K562 (cell line): ENCODE results near the gene PPM1G. TPM values are rescaled to one million over a fixed set of nuclear protein-coding genes. Genes with fewer than 3 reads are reported as not detected.

ENCODE experiments used
- ARID2 ChIP-seq: fragments of 450-650 bp; IDR thresholded peaks from 2 replicates; pipeline ENCODE4 v1.6.1; 2017; ENCODE audit warnings: antibody characterized with exemption, mild to moderate bottlenecking
- ATF1 ChIP-seq, 2 experiments: fragments of 450-650 bp in 1 of 2; IDR thresholded peaks; 2 replicates each; pipeline ENCODE4 v1.6.1; 2016; ENCODE audit warnings: missing compliant biosample characterization in 1 of 2, missing genetic modification characterization in 1 of 2
- CBFA2T2 ChIP-seq: fragments of 450-650 bp; conservative IDR thresholded peaks from 2 replicates; pipeline ENCODE4 v1.6.1; 2017; ENCODE audit warnings: mild to moderate bottlenecking
- GATA2 ChIP-seq: sonication (generic); formaldehyde crosslinking; IDR thresholded peaks from 2 replicates; pipeline ENCODE4 v1.4.0; 2020; ENCODE audit warnings: mild to moderate bottlenecking, missing genetic modification reagents
- HDAC3 ChIP-seq: fragments of 450-650 bp; IDR thresholded peaks from 2 replicates; pipeline ENCODE4 v1.6.1; 2018; ENCODE audit warnings: borderline replicate concordance, mild to moderate bottlenecking, moderate library complexity; ENCODE audit not compliant: partially characterized antibody
- MAX ChIP-seq: sonication (generic); formaldehyde crosslinking; IDR thresholded peaks from 2 replicates; pipeline ENCODE4 v1.9.0; 2022; ENCODE audit warnings: mild to moderate bottlenecking, missing genetic modification reagents
- MEF2A ChIP-seq: IDR thresholded peaks from 2 replicates; pipeline ENCODE4 v1.6.1; 2011; ENCODE audit warnings: low read depth, mild to moderate bottlenecking, low read length, moderate library complexity; ENCODE audit not compliant: control insufficient read depth
- MITF ChIP-seq: IDR thresholded peaks from 2 replicates; pipeline ENCODE4 v1.6.1; 2014; ENCODE audit warnings: antibody characterized with exemption
- NFATC3 ChIP-seq: fragments of 450-650 bp; IDR thresholded peaks from 2 replicates; pipeline ENCODE4 v1.6.1; 2017; ENCODE audit warnings: mild to moderate bottlenecking
- NFXL1 ChIP-seq: fragments of 450-650 bp; formaldehyde crosslinking; IDR thresholded peaks from 2 replicates; pipeline ENCODE4 v1.4.0; 2021; ENCODE audit warnings: mild to moderate bottlenecking
- PHF8 ChIP-seq: fragments of 200-600 bp; sonication (generic); IDR thresholded peaks from 2 replicates; pipeline ENCODE4 v1.6.1; 2012; ENCODE audit warnings: mixed run types, mild to moderate bottlenecking, inconsistent platforms, low read length, moderate library complexity, borderline replicate concordance
- RB1 ChIP-seq: fragments of 450-650 bp; IDR thresholded peaks from 2 replicates; pipeline ENCODE4 v1.6.1; 2017; ENCODE audit warnings: low read depth, mild to moderate bottlenecking
- SPI1 ChIP-seq: IDR thresholded peaks from 2 replicates; pipeline ENCODE4 v1.6.1; 2011; ENCODE audit warnings: low read depth, low read length, control low read depth, borderline replicate concordance
- SREBF1 ChIP-seq: fragments of 150-350 bp; IDR thresholded peaks from 2 replicates; pipeline ENCODE4 v1.6.1; 2014; ENCODE audit warnings: antibody characterized with exemption, low read depth, low read length, borderline replicate concordance
- TCF3 ChIP-seq: sonication (generic); formaldehyde crosslinking; IDR thresholded peaks from 2 replicates; pipeline ENCODE4 v1.4.0; 2020; ENCODE audit warnings: mild to moderate bottlenecking, missing genetic modification reagents
- TRIM24 ChIP-seq, 2 experiments: fragments of 450-650 bp; IDR thresholded peaks; 2 replicates each; pipeline ENCODE4 v1.6.1; 2016
- ZMIZ1 ChIP-seq, 2 experiments: fragments of 150-350 bp in 1 of 2; IDR thresholded peaks; 2 replicates each; pipeline ENCODE4 v1.6.1; 2012 to 2016; ENCODE audit warnings: low read depth in 2 of 2, low read length in 2 of 2, mild to moderate bottlenecking in 1 of 2, moderate library complexity in 1 of 2
- ZNF184 ChIP-seq: sonication (generic); formaldehyde crosslinking; IDR thresholded peaks from 2 replicates; pipeline ENCODE4 v1.5.0; 2020; ENCODE audit warnings: missing genetic modification reagents
- ZNF311 ChIP-seq: fragments of 250-450 bp; sonication (Bioruptor Pico); IDR thresholded peaks from 2 replicates; pipeline ENCODE4 v1.4.0; 2020; ENCODE audit warnings: mild to moderate bottlenecking, moderate library complexity
- ZNF398 ChIP-seq: fragments of 250-450 bp; sonication (Bioruptor Pico); IDR thresholded peaks from 2 replicates; pipeline ENCODE4 v1.8.0; 2021; ENCODE audit warnings: moderate library complexity, mild to moderate bottlenecking, inconsistent platforms
- ZNF586 ChIP-seq: fragments of 450-650 bp; formaldehyde crosslinking; conservative IDR thresholded peaks from 2 replicates; pipeline ENCODE4 v1.4.0; 2020; ENCODE audit warnings: mild to moderate bottlenecking, moderate library complexity
- ZNF699 ChIP-seq: fragments of 250-450 bp; sonication (Bioruptor Pico); IDR thresholded peaks from 2 replicates; pipeline ENCODE4 v1.8.0; 2021; ENCODE audit warnings: mild to moderate bottlenecking, moderate library complexity; ENCODE audit not compliant: insufficient replicate concordance
- polyA plus RNA-seq, 8 experiments: library from polyadenylated mRNA; depleted of rRNA in 4 of 8; stranded (reverse) in 5 of 8; unstranded in 3 of 8; fragments of >200 nt; fragmentation: Nextera tagmentation in 2 of 8; fragmentation: Illumina TruSeq in 1 of 8; extraction: Ambion mirVana in 2 of 8; extraction: Trizol in 1 of 8; gene quantifications; 2 replicates each; pipeline versions ENCODE4 v1.2.1 to v1.2.3, GENCODE V29; 2011 to 2014; ENCODE audit warnings: inconsistent platforms in 1 of 8, missing spikeins in 1 of 8
- total RNA-seq, 7 experiments: library from RNA; depleted of rRNA in 6 of 7; stranded (reverse); fragments of >200 nt in 6 of 7; fragmentation: Illumina TruSeq in 2 of 7; extraction: Trizol in 2 of 7; gene quantifications; 2 replicates each; pipeline versions ENCODE4 v1.2.1 to v1.2.3, GENCODE V29; 2011 to 2021; ENCODE audit warnings: low replicate concordance in 1 of 7

PPM1G gene
- total and polyA plus RNA-seq, 9 of the 15 experiments (the other 6 are each of a cell fraction or from before 2014, with no cell fraction given), result 61.7 to 230 (median 153) TPM

GRCh38 chr2:27370026-27370815, 39.2 kb downstream of the PPM1G start, which contains the start of the genes EIF2B4 and SNX17 (continued):
- peak; percentile 96 for TF ChIP-seq MAX (CRISPR knock-in tag)
- no peak for TF ChIP-seq MEF2A
- TF ChIP-seq GATA2 (CRISPR knock-in tag), result no peak
- no peak for TF ChIP-seq TRIM24 (IDR thresholded peaks at IDR 0.05)
- no peak for TF ChIP-seq ZNF311 (CRISPR knock-in tag)
- peak in 1 of 2 experiments; percentile 53; a peak in 1 of 4 replicates for TF ChIP-seq ZMIZ1 (IDR thresholded peaks at IDR 0.05; ENCODE audit: low read depth in 2 of 2, low read length in 2 of 2)
- peak; percentile 77; the same call in 1 of the 2 replicates for TF ChIP-seq SREBF1
- peak; percentile 52; the same call in 1 of the 2 replicates for TF ChIP-seq MITF
- TF ChIP-seq PHF8, result peak; percentile 89; the same call in 1 of the 2 replicates
- TF ChIP-seq ATF1 (CRISPR knock-in tag; IDR thresholded peaks at IDR 0.05), result no peak; the same call in 1 of the 2 replicates
- peak; percentile 96 for TF ChIP-seq ATF1 (tag; IDR thresholded peaks at IDR 0.05)
- no peak for TF ChIP-seq CBFA2T2
- TF ChIP-seq RB1, result peak; percentile 79
- TF ChIP-seq HDAC3, result no peak
- TF ChIP-seq NFATC3, result no peak
- TF ChIP-seq ZNF699, result no peak
- TF ChIP-seq ZNF398 (CRISPR knock-in tag), result no peak
- TF ChIP-seq NFXL1 (CRISPR knock-in tag), result no peak
- no peak for TF ChIP-seq ZNF586 (CRISPR knock-in tag)
- TF ChIP-seq TCF3 (CRISPR knock-in tag), result peak; percentile 56; the same call in 1 of the 2 replicates
- no peak for TF ChIP-seq SPI1
- no peak for TF ChIP-seq ZNF184 (CRISPR knock-in tag)
- TF ChIP-seq ARID2, result no peak
